ENCODE results near the gene PJVK.

Gene PJVK

GRCh38 chr2:178482437-178482836 lies 31.3 kb downstream of the PJVK start:
- DNase-seq: no peak

GRCh38 chr2:178484245-178485041 lies 33.3 kb downstream of the PJVK start:
- no peak for DNase-seq

- no peak for DNase-seq
These were observed 34.2 kb downstream of the PJVK start for GRCh38 chr2:178485356-178485755.

GRCh38 chr2:178491612-178492011 lies 40.4 kb downstream of the PJVK start:
- no peak for DNase-seq

- DNase-seq: no peak
These were observed 44.9 kb downstream of the PJVK start for GRCh38 chr2:178496049-178496448.

GRCh38 chr2:178498137-178498536 lies 47.0 kb downstream of the PJVK start:
- DNase-seq: no peak

- DNase-seq: no peak
These were observed 48.5 kb downstream of the PJVK start for GRCh38 chr2:178499640-178500039.

- no peak for DNase-seq
These were observed 51.6 kb downstream of the PJVK start for GRCh38 chr2:178502751-178503150.

- no peak for DNase-seq
These were observed 54.9 kb downstream of the PJVK start for GRCh38 chr2:178506101-178506500.

GRCh38 chr2:178506524-178506923 lies 55.3 kb downstream of the PJVK start:
- DNase-seq: no peak

- DNase-seq: no peak
These were observed 55.8 kb downstream of the PJVK start for GRCh38 chr2:178506949-178507348.

- DNase-seq: no peak
These were observed 57.5 kb downstream of the PJVK start for GRCh38 chr2:178508646-178509045.

GRCh38 chr2:178510384-178510783 lies 59.2 kb downstream of the PJVK start:
- no peak for DNase-seq

All from cortex of kidney (tissue), 1 donor.